DMS114 treated with DMSO at 0.1 percent for 48 hours (cell line): Measurements from ENCODE around the gene KLHL13.

ENCODE experiments used
- DNase-seq: peaks from one replicate; lab custom pipeline; 2025; ENCODE audit not compliant: unreplicated experiment; lab: John Stamatoyannopoulos, UW

KLHL13 gene

GRCh38 chrX:117895418-117895817 lies 221.2 kb downstream of the KLHL13 start:
- DNase-seq = no peak

GRCh38 chrX:117892469-117892868 lies 224.1 kb downstream of the KLHL13 start:
- no peak for DNase-seq

GRCh38 chrX:117871796-117872195 lies 244.8 kb downstream of the KLHL13 start:
- DNase-seq = no peak

GRCh38 chrX:117860517-117860916 lies 256.1 kb downstream of the KLHL13 start:
- DNase-seq = no peak

GRCh38 chrX:117854806-117855205 lies 261.8 kb downstream of the KLHL13 start:
- no peak for DNase-seq

GRCh38 chrX:117851025-117851424 lies 265.6 kb downstream of the KLHL13 start:
- DNase-seq = no peak
